GM18502 (cell line): ENCODE measurements around the gene GRHPR.

ENCODE experiments used
- ATAC-seq: cut with Tn5 transposase; IDR thresholded peaks from one replicate; pipeline ENCODE4 v1.9.1; 2021; ENCODE audit warnings: mild to moderate bottlenecking; ENCODE audit not compliant: unreplicated experiment, poor library complexity

The GRHPR gene

GRCh38 chr9:37422289-37423104 lies at the start of gene GRHPR:
Gene GRHPR, plus strand, starts transcription at chr9:37422696. Its CDS starts 55 bp downstream, at chr9:37422751.
- peak; percentile 97 for ATAC-seq

GRCh38 chr9:37372839-37373238 lies 49.7 kb upstream of the GRHPR start:
- no peak for ATAC-seq

DNA sequence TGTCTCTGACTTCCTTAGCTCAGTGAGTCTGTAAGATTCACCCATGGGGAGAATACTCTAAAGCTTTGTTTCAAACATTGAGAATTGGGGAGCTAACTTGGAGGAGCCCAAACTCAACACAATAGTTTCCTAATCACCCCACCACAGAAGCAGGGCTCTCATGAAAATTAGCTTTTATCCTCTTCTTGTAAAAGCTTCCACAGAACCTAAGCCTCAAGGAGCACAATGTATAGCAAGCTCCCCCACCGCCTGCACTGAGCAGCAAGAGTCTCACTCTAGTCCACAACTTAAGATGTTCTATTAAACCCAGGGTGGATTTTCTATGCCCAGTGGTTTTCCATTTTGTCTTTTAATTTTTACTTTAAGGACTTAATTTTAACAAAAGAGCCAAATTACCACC lies 48.9 kb upstream of the GRHPR start:
- ATAC-seq: no peak

- peak; percentile 39 for ATAC-seq
Measured at GRCh38 chr9:37374892-37375291, 47.6 kb upstream of the GRHPR start.

- no peak for ATAC-seq
Measured at GRCh38 chr9:37377688-37378612, 44.5 kb upstream of the GRHPR start.

DNA sequence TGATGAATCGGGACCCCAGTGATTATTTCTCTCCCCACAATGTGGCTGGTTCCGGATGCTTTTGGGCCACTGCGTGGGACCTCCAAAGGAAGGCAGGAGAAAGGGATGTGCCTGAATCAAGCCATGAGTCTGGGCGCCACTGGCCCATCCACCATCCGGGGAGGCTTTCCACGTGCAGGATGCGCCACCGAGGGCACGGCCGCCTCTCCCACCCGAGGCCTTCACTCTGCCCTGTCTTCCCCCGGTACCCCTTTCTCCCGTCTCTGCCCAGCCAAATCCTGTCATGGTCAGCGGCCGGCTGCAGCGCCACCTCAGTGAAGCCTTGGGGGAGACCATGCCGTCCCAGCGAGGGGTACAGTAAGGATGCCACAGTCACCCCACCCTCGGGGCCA lies 43.9 kb upstream of the GRHPR start:
- ATAC-seq: no peak

DNA sequence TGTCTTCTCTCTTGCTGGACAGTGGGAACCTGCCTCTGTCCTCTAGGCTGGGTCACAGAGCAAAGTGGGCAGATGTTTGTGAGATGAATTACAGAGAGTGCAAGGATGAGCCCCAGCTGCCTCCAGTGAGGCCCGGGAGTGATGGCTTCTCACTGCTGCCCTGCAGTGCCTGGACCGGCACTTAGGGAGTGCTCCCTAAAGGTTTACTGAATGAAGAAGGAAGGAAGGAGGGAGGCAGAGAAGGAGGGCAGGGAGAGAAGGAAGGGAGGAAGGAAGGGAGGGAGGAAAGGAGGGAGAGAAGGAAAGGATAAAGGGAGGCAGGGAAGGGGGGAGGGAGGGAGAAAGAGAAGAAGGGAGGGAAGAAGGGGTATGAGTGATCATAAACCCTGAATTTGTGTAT lies 42.7 kb upstream of the GRHPR start:
- ATAC-seq: no peak

- no peak for ATAC-seq
Measured at GRCh38 chr9:37380570-37380969, 41.9 kb upstream of the GRHPR start.

- ATAC-seq: no peak
Measured at GRCh38 chr9:37381094-37381741, 41.3 kb upstream of the GRHPR start.

DNA sequence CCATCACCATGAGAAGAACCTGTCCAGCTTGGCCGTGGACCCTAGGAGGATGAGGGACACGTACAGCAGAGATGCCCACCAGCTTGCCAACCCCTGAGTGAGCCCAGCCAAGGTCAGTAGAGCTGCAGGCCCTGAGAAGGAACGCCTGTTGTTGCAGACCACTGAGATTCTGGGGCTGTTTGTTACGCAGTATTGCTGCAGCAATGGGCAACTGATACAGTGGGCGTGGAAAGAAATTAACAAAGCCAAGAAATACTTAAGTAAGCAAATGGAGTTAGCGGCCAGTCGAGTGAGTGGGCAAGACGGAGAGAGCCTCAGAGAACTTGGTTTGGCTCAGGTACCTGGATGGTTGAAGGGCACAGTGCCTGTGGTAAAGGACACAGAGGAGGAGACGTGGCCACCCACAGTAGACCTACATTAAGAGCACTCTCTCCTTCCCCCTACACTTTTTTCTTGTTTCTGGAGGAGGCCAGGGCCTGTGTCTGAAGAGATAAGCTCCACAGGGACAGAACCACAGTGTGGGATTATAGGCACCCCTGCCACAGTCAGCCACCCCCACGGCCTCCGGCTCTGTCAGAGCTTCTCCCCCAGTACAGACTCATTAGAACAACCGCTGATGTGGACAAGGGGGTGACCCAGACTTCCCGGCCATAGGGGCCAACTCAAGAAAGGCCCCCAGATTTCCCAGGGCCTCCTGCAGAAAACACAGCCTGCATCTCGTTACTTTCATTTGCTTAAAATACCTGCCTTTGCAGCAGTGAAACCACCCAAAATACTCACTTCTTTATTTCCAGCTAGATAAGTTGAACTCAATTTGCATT lies 40.1 kb upstream of the GRHPR start:
- peak; percentile 59 for ATAC-seq

- peak; percentile 17 for ATAC-seq
Measured at GRCh38 chr9:37382982-37383357, 39.5 kb upstream of the GRHPR start.

GRCh38 chr9:37383393-37383792 lies 39.1 kb upstream of the GRHPR start:
- ATAC-seq: no peak

DNA sequence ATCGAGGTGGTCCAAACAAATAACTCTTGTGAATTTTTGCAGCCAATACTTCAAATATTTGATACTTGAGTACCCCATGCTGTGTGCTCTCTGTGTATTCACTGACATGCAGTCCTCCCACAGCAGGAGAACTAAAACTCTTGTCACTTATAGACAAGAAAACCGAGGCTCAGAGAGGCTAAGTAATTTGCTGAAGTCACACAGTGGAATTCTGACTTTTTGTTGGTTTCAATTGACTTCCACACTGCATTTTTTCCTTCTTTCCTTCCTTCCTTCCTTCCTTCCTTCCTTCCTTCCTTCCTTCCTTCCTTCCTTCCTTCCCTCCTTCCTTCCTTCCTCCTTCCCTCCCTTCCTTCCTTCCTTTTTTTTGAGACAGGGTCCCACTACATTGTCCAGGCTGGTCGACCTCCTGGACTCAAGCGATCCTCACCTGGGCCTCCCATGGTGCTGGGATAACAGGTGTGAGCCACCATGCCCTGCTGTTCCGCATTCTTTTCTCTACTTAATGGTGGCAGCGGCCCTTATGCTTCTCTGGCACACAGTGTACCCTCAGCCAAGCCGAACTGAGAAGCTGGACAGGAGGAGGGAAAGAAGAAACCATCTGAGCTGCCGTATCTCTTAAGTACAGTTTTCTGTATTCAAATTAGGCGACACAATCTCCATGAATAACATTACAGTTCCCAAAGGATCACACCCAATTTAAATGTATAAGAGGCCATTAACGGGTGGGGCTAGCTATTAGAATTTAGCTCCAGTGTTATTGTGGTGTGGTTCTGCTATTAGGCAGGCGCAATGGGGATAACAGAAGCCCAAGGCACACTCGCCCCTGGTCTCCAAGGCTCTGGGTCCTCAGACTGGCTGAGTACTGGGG lies 38.4 kb upstream of the GRHPR start:
- no peak for ATAC-seq

- no peak for ATAC-seq
Measured at GRCh38 chr9:37385286-37385685, 37.2 kb upstream of the GRHPR start.

DNA sequence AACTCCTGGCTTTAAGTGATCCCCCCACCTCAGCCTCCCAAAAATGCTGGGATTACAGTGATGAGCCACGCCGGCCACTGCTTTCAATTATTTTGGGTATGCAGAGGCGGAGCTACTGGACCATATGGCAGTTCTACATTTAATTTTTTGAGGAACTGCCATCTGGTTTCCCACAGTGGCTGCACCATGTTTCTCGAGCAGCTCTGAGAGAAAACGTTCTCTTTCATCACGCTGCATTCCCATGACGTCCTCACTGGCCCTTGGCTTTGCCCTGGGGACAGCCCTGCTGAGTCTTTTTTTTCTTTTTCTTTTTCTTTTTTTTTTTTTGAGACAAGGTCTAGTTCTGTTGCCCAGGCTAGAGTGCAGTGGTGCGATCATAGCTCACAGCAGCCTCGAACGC lies 35.5 kb upstream of the GRHPR start:
- no peak for ATAC-seq

- ATAC-seq: peak; percentile 88
Measured at GRCh38 chr9:37390759-37391158, 31.7 kb upstream of the GRHPR start.

DNA sequence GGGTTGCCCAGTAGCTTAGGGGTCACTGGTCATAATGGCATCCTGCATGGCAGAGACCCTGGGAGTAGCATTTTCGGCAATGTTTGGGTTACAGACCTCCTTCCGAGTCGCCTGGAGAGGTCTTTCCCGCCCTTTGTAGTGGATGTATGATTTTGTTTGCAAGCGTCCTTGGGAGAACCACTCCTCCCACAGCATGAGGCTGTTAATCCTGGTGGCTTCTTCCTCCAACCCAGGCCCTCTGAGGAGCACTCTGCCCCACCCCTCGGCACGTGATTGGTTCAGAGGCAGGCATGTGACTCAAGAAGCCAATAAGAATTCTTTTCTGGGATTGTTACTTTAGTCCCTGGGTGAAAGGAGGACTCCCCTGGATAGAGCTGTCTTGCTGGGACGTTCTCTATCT lies 30.2 kb upstream of the GRHPR start:
- no peak for ATAC-seq

DNA sequence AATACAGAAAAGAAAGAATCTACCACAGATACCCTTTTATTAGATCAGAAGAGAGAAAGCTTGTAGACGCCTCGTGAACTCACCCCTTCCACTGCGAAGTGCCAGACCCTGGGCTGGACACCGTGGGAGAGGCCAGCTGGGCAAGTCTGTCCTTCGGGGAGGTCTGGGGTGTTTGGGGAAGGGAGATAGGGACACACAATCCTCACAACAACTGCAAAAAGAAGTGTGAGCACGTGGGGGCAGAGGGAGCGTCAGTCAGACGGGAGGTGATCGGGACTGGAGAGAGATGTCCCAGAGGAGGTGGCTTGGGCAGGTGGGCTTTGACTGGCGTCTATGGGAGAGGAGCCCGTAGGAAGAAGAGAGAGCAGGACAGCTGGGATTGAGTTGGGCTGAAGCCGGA lies 27.3 kb upstream of the GRHPR start:
- ATAC-seq: no peak

DNA sequence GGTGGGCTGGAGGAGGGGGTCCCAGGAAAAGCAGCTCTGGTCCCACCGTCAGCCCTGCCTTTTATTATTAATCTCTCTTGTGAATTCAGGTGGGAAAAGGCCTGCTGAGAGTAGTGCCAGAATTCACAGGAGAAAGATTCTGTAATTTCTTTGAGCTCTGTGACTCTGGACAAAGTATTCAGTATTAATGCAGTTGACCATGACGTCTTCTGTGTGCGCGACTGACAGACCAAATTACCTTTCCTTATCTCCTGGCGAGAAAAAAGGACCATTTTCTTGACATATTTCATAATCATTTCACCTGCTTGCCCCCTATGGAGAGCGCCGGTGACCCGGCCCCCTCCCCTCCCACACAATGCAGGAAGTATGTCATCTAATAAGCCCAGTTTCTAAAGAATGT lies 26.8 kb upstream of the GRHPR start:
- ATAC-seq: no peak
